Cardiac muscle cell (in vitro differentiated cells and primary cell): ENCODE results near the gene THAP11. TPM values are rescaled to one million over a fixed set of nuclear protein-coding genes. Genes with fewer than 3 reads are reported as not detected.

Experiments
- DNase-seq, 2 donors: peaks; one replicate each; pipeline versions ENCODE4 v3.0.0 to v3.0.0-alpha.2; 2010 to 2017; ENCODE audit warnings: low read depth in 1 of 2, low spot score in 1 of 2
- H3K27ac ChIP-seq: fragments of 200-600 bp; sonication (generic); 2 replicates; pipeline ENCODE4 v1.5.1; 2016
- H3K27me3 ChIP-seq: fragments of 200-600 bp; sonication (generic); 2 replicates; pipeline ENCODE4 v1.6.0; 2016; ENCODE audit warnings: control low read depth
- H3K36me3 ChIP-seq: fragments of 200-600 bp; sonication (generic); 2 replicates; pipeline ENCODE4 v1.5.1; 2016; ENCODE audit warnings: control low read depth
- H3K4me1 ChIP-seq: fragments of 200-600 bp; sonication (generic); 2 replicates; pipeline ENCODE4 v1.8.1; 2017; ENCODE audit warnings: low read depth, mild to moderate bottlenecking, mixed run types
- H3K4me3 ChIP-seq: fragments of 200-600 bp; sonication (generic); 2 replicates; pipeline ENCODE4 v1.5.1; 2016; ENCODE audit warnings: mild to moderate bottlenecking
- H3K9me3 ChIP-seq: fragments of 200-600 bp; sonication (generic); 2 replicates; pipeline ENCODE4 v1.5.1; 2017; ENCODE audit warnings: low read depth, mild to moderate bottlenecking, control low read depth
- polyA plus RNA-seq: library from polyadenylated mRNA; unstranded; fragments of >200 nt; fragmentation: Nextera tagmentation; extraction: Ambion mirVana; gene quantifications from 2 replicates; pipeline ENCODE4 v1.2.1, GENCODE V29; 2016
- total RNA-seq: library from RNA; depleted of rRNA; stranded (reverse); fragments of >200 nt; gene quantifications from 2 replicates; pipeline ENCODE4 v1.2.3, GENCODE V29; 2016
- TF ChIP-seq, protein P1 (sequence below): IDR thresholded peaks from 2 replicates; pipeline ENCODE4 v1.5.1; 2012; ENCODE audit warnings: low read depth, mild to moderate bottlenecking, low read length

Gene THAP11
- total and polyA plus RNA-seq, 2 experiments from 2014 or later: 61.3 to 80.7 TPM

DNA sequence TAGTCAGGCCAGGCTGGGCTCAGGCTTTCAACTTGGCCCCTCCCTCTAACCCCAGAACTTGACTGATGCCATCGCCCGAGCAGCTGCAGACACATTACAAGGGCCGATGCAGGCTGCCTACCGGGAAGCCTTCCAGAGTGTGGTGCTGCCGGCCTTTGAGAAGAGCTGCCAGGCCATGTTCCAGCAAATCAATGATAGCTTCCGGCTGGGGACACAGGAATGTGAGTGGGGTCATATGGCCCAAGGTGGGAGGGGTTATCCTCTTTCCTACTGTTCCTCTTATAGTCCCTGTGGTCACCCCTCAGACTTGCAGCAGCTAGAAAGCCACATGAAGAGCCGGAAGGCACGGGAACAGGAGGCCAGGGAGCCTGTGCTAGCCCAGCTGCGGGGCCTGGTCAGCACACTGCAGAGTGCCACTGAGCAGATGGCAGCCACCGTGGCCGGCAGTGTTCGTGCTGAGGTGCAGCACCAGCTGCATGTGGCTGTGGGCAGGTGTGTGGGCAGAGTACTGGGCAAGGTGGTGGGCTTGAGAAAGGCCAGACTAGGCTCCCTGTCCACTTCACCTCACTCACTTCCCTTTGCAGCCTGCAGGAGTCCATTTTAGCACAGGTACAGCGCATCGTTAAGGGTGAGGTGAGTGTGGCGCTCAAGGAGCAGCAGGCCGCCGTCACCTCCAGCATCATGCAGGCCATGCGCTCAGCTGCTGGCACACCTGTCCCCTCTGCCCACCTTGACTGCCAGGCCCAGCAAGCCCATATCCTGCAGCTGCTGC is 40.4 kb downstream of the THAP11 start:
- Histone ChIP-seq H3K27ac (no peak overlapping the region), H3K36me3 (peaks cover 38% of the 10 kb centered on the region), H3K27me3 (no peaks in the 10 kb centered on the region), H3K4me3 (no peak overlapping the region), H3K9me3 (no peaks in the 10 kb centered on the region), H3K4me1 (no peaks in the 10 kb centered on the region)
- TF ChIP-seq, protein P1, sequence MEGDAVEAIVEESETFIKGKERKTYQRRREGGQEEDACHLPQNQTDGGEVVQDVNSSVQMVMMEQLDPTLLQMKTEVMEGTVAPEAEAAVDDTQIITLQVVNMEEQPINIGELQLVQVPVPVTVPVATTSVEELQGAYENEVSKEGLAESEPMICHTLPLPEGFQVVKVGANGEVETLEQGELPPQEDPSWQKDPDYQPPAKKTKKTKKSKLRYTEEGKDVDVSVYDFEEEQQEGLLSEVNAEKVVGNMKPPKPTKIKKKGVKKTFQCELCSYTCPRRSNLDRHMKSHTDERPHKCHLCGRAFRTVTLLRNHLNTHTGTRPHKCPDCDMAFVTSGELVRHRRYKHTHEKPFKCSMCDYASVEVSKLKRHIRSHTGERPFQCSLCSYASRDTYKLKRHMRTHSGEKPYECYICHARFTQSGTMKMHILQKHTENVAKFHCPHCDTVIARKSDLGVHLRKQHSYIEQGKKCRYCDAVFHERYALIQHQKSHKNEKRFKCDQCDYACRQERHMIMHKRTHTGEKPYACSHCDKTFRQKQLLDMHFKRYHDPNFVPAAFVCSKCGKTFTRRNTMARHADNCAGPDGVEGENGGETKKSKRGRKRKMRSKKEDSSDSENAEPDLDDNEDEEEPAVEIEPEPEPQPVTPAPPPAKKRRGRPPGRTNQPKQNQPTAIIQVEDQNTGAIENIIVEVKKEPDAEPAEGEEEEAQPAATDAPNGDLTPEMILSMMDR: no peak
- peak in 1 of 2 donors; percentile 21 for DNase-seq

DNA sequence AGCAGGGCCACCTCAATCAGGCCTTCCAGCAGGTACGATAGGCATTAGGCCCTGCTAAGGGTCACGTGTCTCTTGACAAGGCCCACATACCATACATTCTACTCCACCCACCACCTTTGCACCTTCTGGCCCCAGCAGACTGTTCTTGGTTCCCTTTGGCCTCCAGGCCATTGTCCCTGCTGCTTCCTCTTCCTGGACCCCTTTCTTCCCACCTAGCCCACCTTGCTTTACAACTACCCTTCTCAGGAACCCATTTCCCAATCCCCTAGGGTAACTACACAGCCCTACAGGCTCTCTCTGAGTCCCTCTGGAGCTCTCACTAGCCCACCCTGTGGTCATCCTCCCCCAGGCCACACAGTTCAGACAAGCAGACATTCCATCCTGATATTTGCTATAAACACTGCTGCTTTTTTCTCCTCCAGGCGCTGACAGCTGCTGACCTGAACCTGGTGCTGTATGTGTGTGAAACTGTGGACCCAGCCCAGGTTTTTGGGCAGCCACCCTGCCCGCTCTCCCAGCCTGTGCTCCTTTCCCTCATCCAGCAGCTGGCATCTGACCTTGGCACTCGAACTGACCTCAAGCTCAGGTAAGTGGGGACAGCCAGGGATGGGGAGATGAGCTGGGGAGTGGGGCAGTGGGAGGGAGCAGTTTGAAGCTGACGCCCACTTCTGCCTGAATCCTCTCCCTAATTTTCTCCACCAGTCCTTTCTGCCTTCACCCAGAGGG is 41.2 kb downstream of the THAP11 start:
- H3K27ac ChIP-seq: no peak overlapping the region

DNA sequence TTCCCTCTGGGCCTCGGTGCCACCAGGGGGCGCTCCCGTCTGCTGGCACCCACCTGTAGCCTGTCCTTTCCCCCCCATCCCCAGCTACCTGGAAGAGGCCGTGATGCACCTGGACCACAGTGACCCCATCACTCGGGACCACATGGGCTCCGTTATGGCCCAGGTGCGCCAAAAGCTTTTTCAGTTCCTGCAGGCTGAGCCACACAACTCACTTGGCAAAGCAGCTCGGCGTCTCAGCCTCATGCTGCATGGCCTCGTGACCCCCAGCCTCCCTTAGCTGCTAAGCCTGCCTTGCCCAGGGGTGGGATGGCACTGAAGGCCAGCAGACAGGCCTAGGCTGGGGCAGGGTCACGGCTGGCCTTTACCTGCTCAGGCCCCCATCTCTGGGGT is 41.7 kb downstream of the THAP11 start:
- H3K36me3 ChIP-seq: peaks cover 26% of the 10 kb centered on the region
- H3K27ac ChIP-seq: no peak overlapping the region

More for the DNA sequence above, 41.2 kb downstream of the THAP11 start:
- no peaks in the 10 kb centered on the region for H3K9me3 ChIP-seq
- DNase-seq: no peak
- no peaks in the 10 kb centered on the region for H3K27me3 ChIP-seq
- no peak overlapping the region for H3K4me3 ChIP-seq
- H3K4me1 ChIP-seq: no peaks in the 10 kb centered on the region
- TF ChIP-seq, protein P1: no peak
- peaks cover 32% of the 10 kb centered on the region for H3K36me3 ChIP-seq

GRCh38 chr16:67884684-67885083 is 42.6 kb downstream of the THAP11 start, which contains the start of gene NRN1L:
NRN1L (plus strand) TSS chr16:67884885; CDS start chr16:67884904, 19 bp downstream.
- H3K36me3 ChIP-seq: peaks cover 18% of the 10 kb centered on the region
- DNase-seq: peak; percentile 90 to 95
- no peaks in the 10 kb centered on the region for H3K9me3 ChIP-seq
- H3K4me1 ChIP-seq: no peaks in the 10 kb centered on the region
- H3K27ac ChIP-seq: no peak within 1 kb of the TSS
- no peaks in the 10 kb centered on the region for H3K27me3 ChIP-seq
- TF ChIP-seq, protein P1: no peak
- no peak within 1 kb of the TSS for H3K4me3 ChIP-seq

More for the DNA sequence above, 41.7 kb downstream of the THAP11 start:
- H3K4me1 ChIP-seq: no peaks in the 10 kb centered on the region
- TF ChIP-seq, protein P1: peak; percentile 87
- H3K4me3 ChIP-seq: no peak overlapping the region
- DNase-seq: peak; percentile 59 to 70
- no peaks in the 10 kb centered on the region for H3K27me3 ChIP-seq
- no peaks in the 10 kb centered on the region for H3K9me3 ChIP-seq

DNA sequence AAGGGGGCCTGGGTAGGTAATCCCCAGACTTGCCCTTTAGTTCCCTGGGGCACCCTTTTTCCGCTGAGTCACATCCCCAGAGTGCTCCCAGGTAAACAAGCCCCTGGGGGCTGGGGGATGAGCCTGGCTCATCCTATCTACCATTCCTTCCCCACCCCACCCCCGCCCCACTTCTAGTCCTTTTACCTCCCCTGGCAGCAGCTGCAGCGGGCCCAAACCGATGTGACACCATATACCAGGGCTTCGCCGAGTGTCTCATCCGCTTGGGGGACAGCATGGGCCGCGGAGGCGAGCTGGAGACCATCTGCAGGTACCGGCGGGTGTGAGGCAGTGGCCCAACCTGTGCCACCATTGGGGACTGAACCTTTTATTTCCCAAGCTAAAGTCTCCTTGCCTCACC is 43.4 kb downstream of the THAP11 start:
- TF ChIP-seq, protein P1: no peak
- Histone ChIP-seq H3K36me3 (peaks cover 11% of the 10 kb centered on the region), H3K9me3 (no peaks in the 10 kb centered on the region), H3K27ac (no peak overlapping the region), H3K4me3 (no peak overlapping the region), H3K27me3 (no peaks in the 10 kb centered on the region), H3K4me1 (no peaks in the 10 kb centered on the region)
- no peak for DNase-seq
